Stimulated activated CD4-positive, alpha-beta T cell treated with anti-CD3 and anti-CD28 coated beads, Interleukin-2, amount 100 ng/mL, for 48 hours (primary cell): Measurements from ENCODE around the gene TANGO6.
"Not testable (repeated sequence)": the region's sequence is repeated elsewhere in the genome, so short reads cannot be mapped to it uniquely, and the experiment has no call there.

Source experiments
- DNase-seq, 2 donors: peaks; one replicate each; pipeline ENCODE4 v3.0.0-alpha.2; 2020

The TANGO6 gene

GRCh38 chr16:69123910-69124309, 280.6 kb downstream of the TANGO6 start:
- peak; percentile 49 to 50 for DNase-seq

- not testable (repeated sequence) for DNase-seq
Observed at GRCh38 chr16:69124406-69124805, 281.1 kb downstream of the TANGO6 start.

GRCh38 chr16:69124961-69125360, 281.6 kb downstream of the TANGO6 start:
- DNase-seq = not testable (repeated sequence)

GRCh38 chr16:69126221-69126620, 282.9 kb downstream of the TANGO6 start:
- DNase-seq = no peak

- not testable (repeated sequence) for DNase-seq
Observed at GRCh38 chr16:69126801-69127200, 283.5 kb downstream of the TANGO6 start.

GRCh38 chr16:69127966-69128510, 284.7 kb downstream of the TANGO6 start:
- DNase-seq = no peak

GRCh38 chr16:69130461-69130860, 287.1 kb downstream of the TANGO6 start:
- no peak for DNase-seq

GRCh38 chr16:69131167-69131838, 288.0 kb downstream of the TANGO6 start:
- no peak for DNase-seq

GRCh38 chr16:69131839-69132423, 288.6 kb downstream of the TANGO6 start:
- peak; percentile 64 to 67 for DNase-seq

GRCh38 chr16:69132424-69133252, 289.3 kb downstream of the TANGO6 start, which contains the start of the genes CHTF8 and UTP4:
CHTF8 (minus strand) TSS chr16:69132588; CDS start chr16:69121458, 11,130 bp downstream.
UTP4 (plus strand) TSS chr16:69132649; CDS start chr16:69133460, 811 bp downstream.
- DNase-seq = peak; percentile 81 to 82

GRCh38 chr16:69133373-69133954, 290.1 kb downstream of the TANGO6 start:
- DNase-seq = no peak
